SK-N-SH (cell line): ENCODE data around the gene DPYSL5. TPM values are rescaled to one million over a fixed set of nuclear protein-coding genes. Genes with fewer than 3 reads are reported as not detected.

Experiments used
- CTCF ChIA-PET: fragments of 300-600, 350-600 bp; formaldehyde crosslinking; extraction: SDS; loops from one replicate; lab custom pipeline; 2021; lab: Yijun Ruan, JAX
- POLR2A ChIA-PET: fragments of 350-600 bp; sonication (Branson Sonifier 250); formaldehyde crosslinking; extraction: SDS; loops from one replicate; lab custom pipeline; 2020; ENCODE audit warnings: antibody characterized with exemption, inconsistent platforms; lab: Yijun Ruan, JAX
- DNase-seq: peaks from one replicate; pipeline ENCODE4 v3.0.0; 2012
- H2AFZ ChIP-seq: fragments of 200-600 bp; sonication (generic); 2 replicates; pipeline ENCODE4 v1.8.1; 2016; ENCODE audit warnings: antibody characterized with exemption, mild to moderate bottlenecking, low read depth
- H3F3A ChIP-seq: fragments of 200-600 bp; sonication (generic); replicated peaks from 2 replicates; pipeline ENCODE3; 2016; ENCODE audit warnings: antibody characterized with exemption, mild to moderate bottlenecking; ENCODE audit not compliant: insufficient read depth
- H3K27ac ChIP-seq, 2 experiments: fragments of 200-500 bp in 1 of 2; fragments of 200-600 bp in 1 of 2; sonication (Bioruptor generic) in 1 of 2; sonication (generic), shearing (Covaris generic) in 1 of 2; 2 replicates each; pipeline versions ENCODE4 v1.5.1 to v1.6.1; 2014 to 2016; ENCODE audit warnings: low read depth in 2 of 2, inconsistent platforms in 1 of 2, low read length in 1 of 2, mild to moderate bottlenecking in 1 of 2, mixed read lengths in 1 of 2
- H3K27me3 ChIP-seq: fragments of 200-600 bp; sonication (generic), shearing (Covaris generic); 2 replicates; pipeline ENCODE4 v1.6.1; 2016; ENCODE audit warnings: mixed run types; ENCODE audit not compliant: insufficient read depth
- H3K36me3 ChIP-seq, 2 experiments: fragments of 200-500 bp in 1 of 2; fragments of 200-600 bp in 1 of 2; sonication (Bioruptor generic) in 1 of 2; sonication (generic) in 1 of 2; replicated peaks in 1 of 2; 2 replicates each; pipeline versions ENCODE3 to v1.5.1; 2014 to 2016; ENCODE audit warnings: low read length in 1 of 2, mild to moderate bottlenecking in 1 of 2; ENCODE audit not compliant: insufficient read depth in 2 of 2, control insufficient read depth in 1 of 2
- H3K4me1 ChIP-seq, 2 experiments: fragments of 200-500 bp in 1 of 2; fragments of 200-600 bp in 1 of 2; sonication (Bioruptor generic) in 1 of 2; sonication (generic), shearing (Covaris generic) in 1 of 2; 2 replicates each; pipeline versions ENCODE4 v1.5.1 to v1.6.1; 2014 to 2016; ENCODE audit warnings: low read depth in 1 of 2, low read length in 1 of 2, mixed run types in 1 of 2; ENCODE audit not compliant: insufficient read depth in 2 of 2, control insufficient read depth in 1 of 2
- H3K4me2 ChIP-seq: fragments of 200-600 bp; sonication (generic), shearing (Covaris generic); 2 replicates; pipeline ENCODE4 v1.6.1; 2017; ENCODE audit warnings: mixed run types
- H3K4me3 ChIP-seq, 2 experiments: fragments of 200-500 bp in 1 of 2; fragments of 200-600 bp in 1 of 2; sonication (Bioruptor generic) in 1 of 2; sonication (generic), shearing (Covaris generic) in 1 of 2; 2 replicates each; pipeline versions ENCODE4 v1.5.1 to v1.8.1; 2014 to 2016; ENCODE audit warnings: low read depth in 2 of 2, inconsistent platforms in 1 of 2, low read length in 1 of 2, mild to moderate bottlenecking in 1 of 2, mixed read lengths in 1 of 2, moderate library complexity in 1 of 2
- H3K79me2 ChIP-seq: fragments of 200-600 bp; sonication (generic); 2 replicates; pipeline ENCODE4 v1.8.1; 2017; ENCODE audit warnings: mild to moderate bottlenecking; ENCODE audit not compliant: insufficient read depth
- H3K9ac ChIP-seq: fragments of 200-600 bp; sonication (generic); 2 replicates; pipeline ENCODE4 v1.6.1; 2017; ENCODE audit warnings: mixed run types
- H3K9me2 ChIP-seq: fragments of 200-600 bp; sonication (generic); 2 replicates; pipeline ENCODE4 v1.6.1; 2017; ENCODE audit warnings: mixed run types
- H3K9me3 ChIP-seq: fragments of 200-600 bp; sonication (generic); 2 replicates; pipeline ENCODE4 v1.6.1; 2017; ENCODE audit warnings: mixed run types, mild to moderate bottlenecking, moderate library complexity
- H4K20me1 ChIP-seq: fragments of 200-600 bp; sonication (generic); 2 replicates; pipeline ENCODE4 v1.6.1; 2017; ENCODE audit warnings: mild to moderate bottlenecking, mixed run types; ENCODE audit not compliant: insufficient read depth
- EP300 ChIP-seq, 2 experiments: IDR thresholded peaks; 2 replicates each; pipeline versions ENCODE4 v1.4.0 to v1.6.1; 2012; ENCODE audit warnings: borderline replicate concordance in 1 of 2, low read depth in 1 of 2, low read length in 1 of 2
- EZH2phosphoT487 ChIP-seq: fragments of 200-600 bp; sonication (generic); IDR thresholded peaks from 2 replicates; pipeline ENCODE4 v1.6.1; 2017; ENCODE audit warnings: low read depth, mixed run types, mild to moderate bottlenecking, antibody characterized with exemption, moderate library complexity, borderline replicate concordance
- FOSL2 ChIP-seq: IDR thresholded peaks from 2 replicates; pipeline ENCODE4 v1.4.0; 2012; ENCODE audit warnings: low read depth, mild to moderate bottlenecking, moderate library complexity, borderline replicate concordance
- FOXM1 ChIP-seq: IDR thresholded peaks from 2 replicates; pipeline ENCODE4 v1.4.0; 2012; ENCODE audit warnings: low read depth, mild to moderate bottlenecking
- GATA2 ChIP-seq: sonication (generic); formaldehyde crosslinking; IDR thresholded peaks from 2 replicates; pipeline ENCODE4 v1.5.0; 2020; ENCODE audit warnings: mild to moderate bottlenecking, missing genetic modification reagents
- IRF3 ChIP-seq: fragments of 150-350 bp; IDR thresholded peaks from 2 replicates; pipeline ENCODE4 v1.6.1; 2016; ENCODE audit warnings: mild to moderate bottlenecking, low read depth, low read length
- MEF2A ChIP-seq: IDR thresholded peaks from 2 replicates; pipeline ENCODE4 v1.4.0; 2012; ENCODE audit warnings: low read depth, borderline replicate concordance
- POLR2AphosphoS5 ChIP-seq: IDR thresholded peaks from 2 replicates; pipeline ENCODE4 v1.6.1; 2012; ENCODE audit warnings: low read depth, low read length
- RAD21 ChIP-seq: IDR thresholded peaks from 2 replicates; pipeline ENCODE4 v1.6.1; 2012; ENCODE audit warnings: mild to moderate bottlenecking, low read length
- RCOR1 ChIP-seq: fragments of 150-350 bp; IDR thresholded peaks from 2 replicates; pipeline ENCODE4 v1.6.1; 2017; ENCODE audit warnings: antibody characterized with exemption, low read length
- SMC3 ChIP-seq: IDR thresholded peaks from 2 replicates; pipeline ENCODE4 v1.6.1; 2012; ENCODE audit warnings: low read depth, low read length, improper control_type of control experiment
- TAF1 ChIP-seq: IDR thresholded peaks from 2 replicates; pipeline ENCODE4 v1.6.1; 2012; ENCODE audit warnings: low read depth, mild to moderate bottlenecking, low read length, moderate library complexity, borderline replicate concordance
- TEAD4 ChIP-seq: IDR thresholded peaks from 2 replicates; pipeline ENCODE4 v1.4.0; 2012; ENCODE audit warnings: mild to moderate bottlenecking, borderline replicate concordance; ENCODE audit not compliant: insufficient read depth
- WGBS: methylation state at CpG from one replicate; pipeline ENCODE4 v1.1.6; 2017; ENCODE audit warnings: low lambda C conversion rate; 5-methylcytosine and 5-hydroxymethylcytosine counted together
- polyA plus RNA-seq, 3 experiments: library from polyadenylated mRNA; depleted of rRNA; stranded (reverse); fragments of >200 nt; gene quantifications; 2 replicates each; pipeline ENCODE4 v1.2.3, GENCODE V29; 2012

The DPYSL5 gene
- polyA plus RNA-seq, 1 of the 3 experiments (the other 2 are of a cell fraction) = 0.79 TPM

GRCh38 chr2:26859622-26860021, 11.7 kb downstream of the DPYSL5 start:
- CTCF ChIA-PET = interaction anchor here (0.9 to 5.6 kb wide), 7 partner anchors 11 to 83 kb away, joined by 3 to 71 read pairs (median 6); partner anchors contain the start of gene DPYSL5
- H3K36me3 ChIP-seq = no peaks in the 10 kb centered on the region
- H3K27ac ChIP-seq = peak overlapping the region in 1 of 2 experiments; percentile 67; a peak in 2 of 4 replicates
- WGBS = 79% methylated on average over 4 of the region's 4 CpGs
- no peak overlapping the region for H3K4me2 ChIP-seq
- TF ChIP-seq RCOR1 (peak; percentile 16; the same call in 1 of the 2 replicates), EP300 (IDR thresholded peaks at IDR 0.05; ENCODE audit: borderline replicate concordance in 1 of 2, low read depth in 1 of 2, low read length in 1 of 2) (peak in 1 of 2 experiments; percentile 18; a peak in 1 of 4 replicates), RAD21 (no peak), GATA2 (CRISPR knock-in tag) (peak; percentile 80)
- TF ChIP-seq, all 33 proteins: peak for 3
- Histone ChIP-seq H3K9ac (no peak overlapping the region), H2AFZ (no peak overlapping the region), H3K4me3 (no peak overlapping the region), H3K9me3 (no peaks in the 10 kb centered on the region), H4K20me1 (no peaks in the 10 kb centered on the region), H3K27me3 (peaks cover 26% of the 10 kb centered on the region), H3F3A (no peaks in the 10 kb centered on the region), H3K79me2 (no peaks in the 10 kb centered on the region), H3K9me2 (no peaks in the 10 kb centered on the region), H3K4me1 (peaks cover 0 to 37% of the 10 kb centered on the region in 2 experiments; a peak in 2 of 4 replicates)
- POLR2A ChIA-PET = interaction anchor here (1.9 kb wide), 1 partner anchor 11 kb away, joined by 7 read pairs; no protein-coding TSS in a partner anchor
- DNase-seq = peak; percentile 51

- Histone ChIP-seq H3K9me2 (no peaks in the 10 kb centered on the region), H3K4me1 (peaks cover 0 to 40% of the 10 kb centered on the region in 2 experiments; a peak in 2 of 4 replicates), H3K9ac (no peak overlapping the region), H4K20me1 (no peaks in the 10 kb centered on the region), H3K79me2 (no peaks in the 10 kb centered on the region), H3K36me3 (no peaks in the 10 kb centered on the region), H3K4me2 (no peak overlapping the region), H3K9me3 (no peaks in the 10 kb centered on the region), H3K27me3 (peaks cover 28% of the 10 kb centered on the region), H3K27ac (peak overlapping the region in 1 of 2 experiments; percentile 67; a peak in 2 of 4 replicates), H3F3A (no peaks in the 10 kb centered on the region)
- POLR2A ChIA-PET = interaction anchor here (1.9 kb wide), 1 partner anchor 12 kb away, joined by 7 read pairs; no protein-coding TSS in a partner anchor
- DNase-seq = no peak
- TF ChIP-seq FOXM1 (no peak), FOSL2 (no peak), POLR2AphosphoS5 (no peak), TAF1 (no peak), RAD21 (no peak), TEAD4 (no peak), EZH2phosphoT487 (no peak), SMC3 (no peak), MEF2A (no peak), IRF3 (no peak)
- TF ChIP-seq, all 33 proteins: peak for 0
- Histone ChIP-seq H3K4me3 (no peak overlapping the region), H2AFZ (no peak overlapping the region)
- CTCF ChIA-PET = interaction anchor here (0.9 to 5.6 kb wide), 3 partner anchors 10 to 63 kb away, joined by 4 to 71 read pairs (median 6); partner anchors contain the start of gene DPYSL5
- WGBS = 38% methylated on average over 3 of the region's 3 CpGs
These were observed 12.4 kb downstream of the DPYSL5 start for GRCh38 chr2:26860211-26860850.
